H1 (cell line): Measurements from ENCODE around the gene FOSL1. TPM values are rescaled to one million over a fixed set of nuclear protein-coding genes. Genes with fewer than 3 reads are reported as not detected.

ENCODE experiments used
- CTCF ChIA-PET: fragments of 300-600 bp; sonication (Branson Sonifier 250); formaldehyde crosslinking; loops from one replicate; lab custom pipeline; 2021; ENCODE audit not compliant: partially characterized antibody; lab: Charles Lee
- POLR2A ChIA-PET: fragments of 300-600 bp; sonication (Branson Sonifier 250); formaldehyde crosslinking; loops from one replicate; lab custom pipeline; 2021; ENCODE audit warnings: inconsistent platforms; ENCODE audit not compliant: partially characterized antibody; lab: Charles Lee
- DNase-seq, 2 experiments: peaks; one replicate each; pipeline versions ENCODE4 v3.0.0 to v3.0.0-alpha.2; 2010 to 2022; ENCODE audit warnings: low spot score in 2 of 2, low read depth in 1 of 2, mixed read lengths in 1 of 2
- FAIRE-seq: peaks from 2 replicates; lab custom pipeline; 2011; peaks lifted over from hg19 to GRCh38; lab: Jason Lieb, UNC
- H2AFZ ChIP-seq: 2 replicates; pipeline ENCODE4 v1.8.1; 2012; ENCODE audit warnings: low read length, inconsistent platforms
- H2AK5ac ChIP-seq: 2 replicates; pipeline ENCODE4 v1.6.1; 2013; ENCODE audit warnings: low read depth, low read length
- H2BK120ac ChIP-seq: replicated peaks from 2 replicates; pipeline ENCODE3; 2013; ENCODE audit warnings: low read depth, low read length, inconsistent platforms
- H2BK12ac ChIP-seq: 2 replicates; pipeline ENCODE4 v1.6.1; 2013; ENCODE audit warnings: low read depth, low read length
- H2BK15ac ChIP-seq: 2 replicates; pipeline ENCODE4 v1.6.1; 2013; ENCODE audit warnings: low read length
- H2BK20ac ChIP-seq: 2 replicates; pipeline ENCODE4 v1.6.1; 2013; ENCODE audit warnings: low read length
- H2BK5ac ChIP-seq: 2 replicates; pipeline ENCODE4 v1.6.1; 2013; ENCODE audit warnings: low read depth, low read length
- H3K14ac ChIP-seq: 2 replicates; pipeline ENCODE4 v1.6.1; 2013; ENCODE audit warnings: inconsistent platforms; ENCODE audit not compliant: insufficient read length
- H3K18ac ChIP-seq: 2 replicates; pipeline ENCODE4 v1.6.1; 2013; ENCODE audit warnings: low read length; ENCODE audit errors: extremely low read depth
- H3K23ac ChIP-seq: 2 replicates; pipeline ENCODE4 v1.6.1; 2013; ENCODE audit warnings: inconsistent platforms; ENCODE audit not compliant: insufficient read length
- H3K23me2 ChIP-seq: 2 replicates; pipeline ENCODE4 v1.6.1; 2013; ENCODE audit warnings: low read depth, low read length
- H3K27ac ChIP-seq: 2 replicates; pipeline ENCODE4 v1.6.1; 2011; ENCODE audit warnings: low read depth, low read length, inconsistent platforms
- H3K27me3 ChIP-seq, 4 experiments: replicated peaks in 1 of 4; 1 replicate in 1 of 4; 2 replicates in 3 of 4; pipeline versions ENCODE4 v1.6.1 to v1.8.1; 2011 to 2013; ENCODE audit warnings: low read length in 3 of 4, mild to moderate bottlenecking in 3 of 4, inconsistent platforms in 2 of 4, mixed read lengths in 2 of 4, moderate library complexity in 1 of 4; ENCODE audit not compliant: control insufficient read depth in 3 of 4, insufficient read depth in 3 of 4; ENCODE audit errors: extremely low read depth in 1 of 4
- H3K36me3 ChIP-seq, 4 experiments: 2 replicates each; pipeline versions ENCODE4 v1.6.1 to v1.8.1; 2011 to 2013; ENCODE audit warnings: mild to moderate bottlenecking in 4 of 4, low read length in 3 of 4, moderate library complexity in 2 of 4, control low read depth in 1 of 4, inconsistent platforms in 1 of 4; ENCODE audit not compliant: insufficient read depth in 4 of 4, control insufficient read depth in 2 of 4
- H3K4ac ChIP-seq: replicated peaks from 2 replicates; pipeline ENCODE3; 2013; ENCODE audit warnings: low read length, low read depth, mixed read lengths, inconsistent platforms; ENCODE audit not compliant: insufficient read length
- H3K4me1 ChIP-seq, 4 experiments: replicated peaks in 1 of 4; 1 replicate in 1 of 4; 2 replicates in 3 of 4; pipeline versions ENCODE4 v1.6.1 to v1.8.1; 2011 to 2013; ENCODE audit warnings: low read length in 3 of 4, inconsistent platforms in 2 of 4, mixed read lengths in 1 of 4; ENCODE audit not compliant: insufficient read depth in 4 of 4, control insufficient read depth in 3 of 4
- H3K4me2 ChIP-seq, 2 experiments: 2 replicates each; pipeline versions ENCODE4 v1.6.1 to v1.8.1; 2011 to 2013; ENCODE audit warnings: low read depth in 2 of 2, low read length in 2 of 2, control low read depth in 1 of 2, inconsistent platforms in 1 of 2, mild to moderate bottlenecking in 1 of 2; ENCODE audit not compliant: insufficient read depth in 1 of 2
- H3K4me3 ChIP-seq, 4 experiments: fragments of 200-600, 300-600 bp in 1 of 4; sonication (generic), shearing (Covaris generic), sonication (Bioruptor Twin) in 1 of 4; 2 replicates each; pipeline versions ENCODE4 v1.5.1 to v1.8.1; 2011 to 2016; ENCODE audit warnings: low read length in 4 of 4, low read depth in 3 of 4, control low read depth in 2 of 4, inconsistent platforms in 2 of 4, mild to moderate bottlenecking in 2 of 4, mixed read lengths in 1 of 4, moderate library complexity in 1 of 4; ENCODE audit not compliant: insufficient read depth in 2 of 4; ENCODE audit errors: extremely low read depth in 1 of 4
- H3K56ac ChIP-seq: replicated peaks from 2 replicates; pipeline ENCODE3; 2013; ENCODE audit warnings: low read depth, mild to moderate bottlenecking, mixed read lengths, low read length, inconsistent platforms; ENCODE audit not compliant: insufficient read length
- H3K79me1 ChIP-seq: 2 replicates; pipeline ENCODE4 v1.6.1; 2013; ENCODE audit warnings: low read depth, low read length, control low read depth
- H3K79me2 ChIP-seq, 2 experiments: 2 replicates each; pipeline versions ENCODE4 v1.6.1 to v1.8.1; 2012 to 2013; ENCODE audit warnings: low read length in 2 of 2, mild to moderate bottlenecking in 2 of 2, inconsistent platforms in 1 of 2; ENCODE audit not compliant: insufficient read depth in 2 of 2, control insufficient read depth in 1 of 2
- H3K9ac ChIP-seq, 4 experiments: replicated peaks in 1 of 4; 1 replicate in 1 of 4; 2 replicates in 3 of 4; pipeline versions ENCODE4 v1.6.1 to v1.8.1; 2011 to 2013; ENCODE audit warnings: low read depth in 3 of 4, low read length in 3 of 4, control low read depth in 2 of 4, mild to moderate bottlenecking in 2 of 4, moderate library complexity in 2 of 4, inconsistent platforms in 1 of 4; ENCODE audit errors: extremely low read depth in 1 of 4
- H3K9me3 ChIP-seq, 2 experiments: 2 replicates each; pipeline versions ENCODE4 v1.6.1 to v1.8.1; 2012 to 2013; ENCODE audit warnings: mild to moderate bottlenecking in 2 of 2, moderate library complexity in 2 of 2, control low read depth in 1 of 2, inconsistent platforms in 1 of 2, low read depth in 1 of 2, low read length in 1 of 2, mixed read lengths in 1 of 2; ENCODE audit not compliant: insufficient read depth in 2 of 2
- H4K20me1 ChIP-seq, 2 experiments: replicated peaks in 1 of 2; 2 replicates each; pipeline versions ENCODE3 to v1.8.1; 2011 to 2013; ENCODE audit warnings: inconsistent platforms in 2 of 2, low read length in 2 of 2, mild to moderate bottlenecking in 1 of 2; ENCODE audit not compliant: insufficient read depth in 2 of 2, control insufficient read depth in 1 of 2
- H4K5ac ChIP-seq: 2 replicates; pipeline ENCODE4 v1.6.1; 2013; ENCODE audit warnings: low read length, low read depth, mixed read lengths, inconsistent platforms; ENCODE audit not compliant: insufficient read length
- H4K8ac ChIP-seq: 2 replicates; pipeline ENCODE4 v1.8.0; 2013; ENCODE audit warnings: mild to moderate bottlenecking, moderate library complexity, low read length, inconsistent platforms; ENCODE audit not compliant: insufficient read depth; ENCODE audit errors: extremely low read depth
- H4K91ac ChIP-seq: replicated peaks from 2 replicates; pipeline ENCODE3; 2013; ENCODE audit warnings: low read length, mixed read lengths, inconsistent platforms; ENCODE audit not compliant: insufficient read length
- KDM4A ChIP-seq: IDR thresholded peaks from one replicate; pipeline ENCODE4 v1.7.1; 2012; ENCODE audit warnings: low read depth, mild to moderate bottlenecking, moderate library complexity, low read length, inconsistent platforms; ENCODE audit not compliant: severe bottlenecking
- WGBS, 2 experiments: shearing (Covaris generic) in 1 of 2; methylation state at CpG; one replicate each; pipeline versions ENCODE4 v1.1.6 to v1.1.7; 2013 to 2015; ENCODE audit warnings: low lambda C conversion rate in 2 of 2, mixed read lengths in 2 of 2, inconsistent platforms in 1 of 2, low coverage in 1 of 2, missing lambda C conversion rate in 1 of 2; ENCODE audit not compliant: insufficient replicate concordance in 2 of 2, insufficient coverage in 1 of 2, insufficient read length in 1 of 2; ENCODE audit errors: extremely low coverage in 1 of 2, missing lambda C conversion rate in 1 of 2; 5-methylcytosine and 5-hydroxymethylcytosine counted together
- polyA plus RNA-seq, 7 experiments: library from polyadenylated mRNA; depleted of rRNA in 3 of 7; stranded (reverse) in 5 of 7; unstranded in 2 of 7; fragments of >200 nt in 5 of 7; fragments of 200-250 nt in 2 of 7; gene quantifications; 1 replicate in 5 of 7; 2 replicates in 1 of 7; 4 replicates in 1 of 7; pipeline versions ENCODE4 v1.2.1 to v1.2.3, GENCODE V29; 2011 to 2013; ENCODE audit warnings: missing spikeins in 2 of 7, mixed read lengths in 2 of 7
- total RNA-seq: library from RNA; stranded (reverse); fragmentation: NEBNext Ultra II Directional; extraction: Animal tissue kit (Norgen Biotek cat#: 25700); gene quantifications from 2 replicates; pipeline ENCODE4 v1.2.1, GENCODE V29; 2021
- TF ChIP-seq, protein P1 (sequence below), 3 experiments: IDR thresholded peaks; 1 replicate in 2 of 3; 2 replicates in 1 of 3; pipeline versions ENCODE4 v1.5.1 to v1.6.1; 2011; ENCODE audit warnings: low read length in 3 of 3, mild to moderate bottlenecking in 3 of 3, inconsistent platforms in 2 of 3, low read depth in 1 of 3, moderate library complexity in 1 of 3; ENCODE audit not compliant: insufficient read depth in 1 of 3; ENCODE audit errors: control extremely low read depth in 1 of 3

FOSL1 gene
- total and polyA plus RNA-seq, 2 of the 8 experiments (the other 6 are each of a cell fraction or from before 2014, with no cell fraction given): 6.3 to 7.2 TPM

DNA sequence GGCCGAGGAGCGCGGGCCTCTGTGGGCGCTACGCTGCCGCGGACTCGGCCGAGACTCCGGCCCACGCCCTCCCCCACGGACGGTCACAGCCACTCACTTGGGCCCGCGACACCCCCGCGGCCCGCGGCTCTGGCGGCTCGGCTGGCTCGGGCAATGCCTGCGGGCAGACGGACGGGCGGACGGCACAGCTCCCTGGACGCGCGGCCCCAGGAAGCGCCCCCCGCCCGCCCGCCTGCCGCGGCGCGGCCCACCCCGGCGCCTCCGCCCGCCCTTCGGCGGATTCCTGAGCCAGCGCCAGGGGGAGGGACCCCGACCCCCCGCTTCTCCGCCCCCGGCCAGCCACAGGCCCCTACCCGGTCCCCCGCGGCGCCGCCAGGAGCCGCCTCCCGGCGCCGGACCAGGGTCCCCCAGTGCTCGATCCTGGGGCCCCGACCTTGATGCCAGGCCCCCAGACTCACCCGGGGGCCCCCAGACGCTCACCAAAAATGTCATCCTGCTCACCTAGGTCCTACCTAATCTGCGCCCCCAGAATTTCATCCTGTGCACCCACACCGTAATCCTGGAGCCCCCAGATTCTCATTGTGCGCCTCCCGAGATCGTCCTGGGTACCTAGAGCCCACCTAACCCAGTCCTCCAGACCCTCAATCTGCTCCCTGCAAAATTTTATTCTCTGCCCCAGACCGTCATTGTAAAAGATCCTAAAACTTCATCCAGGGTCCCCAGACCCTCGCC, 27.4 kb downstream of the FOSL1 start, which contains the start of gene EFEMP2:
Gene EFEMP2 (minus strand): TSS at position 215 of the 732 bp plus-strand sequence. CDS start 446 bp downstream, outside the sequence.
- H3K4me2 ChIP-seq: peak within 1 kb of the TSS; percentile 83 to 90
- peak within 1 kb of the TSS in 2 of 4 experiments; percentile 7 to 12; a peak in 1 of 7 replicates for H3K9ac ChIP-seq
- H3K18ac ChIP-seq: peak within 1 kb of the TSS; percentile 78
- H3K36me3 ChIP-seq: no peaks in the 10 kb centered on the region
- peak within 1 kb of the TSS; percentile 77 for H3K56ac ChIP-seq
- H2BK15ac ChIP-seq: no peak within 1 kb of the TSS
- H2BK20ac ChIP-seq: no peak within 1 kb of the TSS
- peaks cover 7% of the 10 kb centered on the region; the same call in 1 of the 2 replicates for H3K23me2 ChIP-seq
- H3K14ac ChIP-seq: no peak within 1 kb of the TSS
- TF ChIP-seq, protein P1, sequence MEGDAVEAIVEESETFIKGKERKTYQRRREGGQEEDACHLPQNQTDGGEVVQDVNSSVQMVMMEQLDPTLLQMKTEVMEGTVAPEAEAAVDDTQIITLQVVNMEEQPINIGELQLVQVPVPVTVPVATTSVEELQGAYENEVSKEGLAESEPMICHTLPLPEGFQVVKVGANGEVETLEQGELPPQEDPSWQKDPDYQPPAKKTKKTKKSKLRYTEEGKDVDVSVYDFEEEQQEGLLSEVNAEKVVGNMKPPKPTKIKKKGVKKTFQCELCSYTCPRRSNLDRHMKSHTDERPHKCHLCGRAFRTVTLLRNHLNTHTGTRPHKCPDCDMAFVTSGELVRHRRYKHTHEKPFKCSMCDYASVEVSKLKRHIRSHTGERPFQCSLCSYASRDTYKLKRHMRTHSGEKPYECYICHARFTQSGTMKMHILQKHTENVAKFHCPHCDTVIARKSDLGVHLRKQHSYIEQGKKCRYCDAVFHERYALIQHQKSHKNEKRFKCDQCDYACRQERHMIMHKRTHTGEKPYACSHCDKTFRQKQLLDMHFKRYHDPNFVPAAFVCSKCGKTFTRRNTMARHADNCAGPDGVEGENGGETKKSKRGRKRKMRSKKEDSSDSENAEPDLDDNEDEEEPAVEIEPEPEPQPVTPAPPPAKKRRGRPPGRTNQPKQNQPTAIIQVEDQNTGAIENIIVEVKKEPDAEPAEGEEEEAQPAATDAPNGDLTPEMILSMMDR (IDR thresholded peaks at IDR 0.05; ENCODE audit: control extremely low read depth in 1 of 3, insufficient read depth in 1 of 3, low read depth in 1 of 3, low read length in 3 of 3): no peak
- TF ChIP-seq KDM4A: peak; percentile 58
- no peak within 1 kb of the TSS; the same call in 1 of the 2 replicates for H2BK5ac ChIP-seq
- H3K4me3 ChIP-seq: peak within 1 kb of the TSS; percentile 49 to 77 (median 68)
- peak within 1 kb of the TSS; percentile 40; the same call in 1 of the 2 replicates for H2AK5ac ChIP-seq
- no peaks in the 10 kb centered on the region for H3K79me2 ChIP-seq
- H4K8ac ChIP-seq: peak within 1 kb of the TSS; percentile 71
- H2AFZ ChIP-seq: peak within 1 kb of the TSS; percentile 28; the same call in 1 of the 2 replicates
- H2BK120ac ChIP-seq: no peak within 1 kb of the TSS
- no peak for FAIRE-seq
- no peak within 1 kb of the TSS for H2BK12ac ChIP-seq
- H4K20me1 ChIP-seq: peaks cover 0 to 2% of the 10 kb centered on the region in 2 experiments
- peaks cover 0 to 10% (median 3%) of the 10 kb centered on the region in 4 experiments; a peak in 5 of 7 replicates for H3K4me1 ChIP-seq
- H4K91ac ChIP-seq: peak within 1 kb of the TSS; percentile 65
- H3K79me1 ChIP-seq: no peaks in the 10 kb centered on the region; the same call in 1 of the 2 replicates
- peak within 1 kb of the TSS; percentile 57 for H4K5ac ChIP-seq
- peaks cover 0 to 35% (median 15%) of the 10 kb centered on the region in 4 experiments; a peak in 4 of 7 replicates for H3K27me3 ChIP-seq
- CTCF ChIA-PET: interaction anchor here (1.1 to 8.9 kb wide), 9 partner anchors 9 to 93 kb away, joined by 3 to 210 read pairs (median 10); partner anchors contain the start of genes CCDC85B, CFL1, FIBP and MUS81
- DNase-seq: peak in 1 of 2 experiments; percentile 61
- H3K4ac ChIP-seq: no peak within 1 kb of the TSS
- no peaks in the 10 kb centered on the region for H3K9me3 ChIP-seq
- no peak within 1 kb of the TSS for H3K27ac ChIP-seq
- no peak within 1 kb of the TSS for H3K23ac ChIP-seq
- POLR2A ChIA-PET: interaction anchor here (1.1 to 39.7 kb wide), 4 partner anchors 2 to 88 kb away, joined by 3 to 1071 read pairs (median 538); partner anchors contain the start of genes CCDC85B, CFL1, CTSW and EFEMP2
- WGBS, 2 experiments: 8% methylated on average over 9 of the region's 69 CpGs; no CpG with 5 or more reads in 1 of the 2 experiments
